Measurements from ENCODE around the gene COL20A1. TPM values are rescaled to one million over a fixed set of nuclear protein-coding genes. Genes with fewer than 3 reads are reported as not detected.

The COL20A1 gene
- total and polyA plus RNA-seq, 2 donors: 1.2 TPM; not detected in 1

DNA sequence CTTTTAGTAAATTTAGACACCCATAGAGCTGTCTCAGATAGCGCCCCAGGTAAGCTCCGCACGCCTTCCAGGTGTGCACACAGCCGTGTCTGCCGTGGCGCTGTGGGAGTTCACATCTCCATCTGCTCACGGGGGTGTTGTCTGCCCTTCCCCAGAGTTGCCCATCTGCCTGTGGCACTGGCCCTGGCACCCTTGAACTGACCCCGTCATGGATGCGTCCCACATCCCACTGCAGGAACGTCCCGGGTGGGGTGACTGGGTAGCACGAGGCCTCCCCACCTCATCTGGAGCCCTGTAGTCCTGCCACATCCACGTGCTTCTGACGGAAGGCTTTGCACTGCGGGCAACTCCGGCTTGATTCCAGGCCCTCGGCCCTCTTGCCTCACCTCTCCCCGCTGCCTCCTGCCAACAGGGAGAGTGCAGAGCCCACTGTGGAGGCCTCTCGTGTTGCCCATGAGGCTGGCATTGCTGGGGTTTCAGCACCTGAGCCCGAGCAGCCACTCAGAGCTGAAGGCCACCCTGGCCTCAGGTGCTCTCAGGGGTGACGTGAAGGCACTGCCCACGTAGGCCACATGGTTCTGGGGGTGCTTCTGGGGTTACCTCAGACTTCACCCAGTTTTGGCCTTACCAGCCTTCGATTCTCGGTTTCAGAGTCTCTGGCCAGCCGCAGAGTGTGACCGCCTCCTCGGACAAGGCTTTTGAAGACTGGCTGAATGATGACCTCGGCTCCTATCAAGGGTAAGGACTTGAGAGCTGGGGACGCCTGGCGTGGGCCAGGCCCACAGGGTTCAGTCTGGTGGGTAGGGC lies 15.3 kb upstream of the COL20A1 start:
- Histone ChIP-seq H3K4me1 (ENCODE audit: insufficient read depth) (no peaks in the 10 kb centered on the region), H3K4me3 (ENCODE audit: low read depth, low read length) (no peak overlapping the region), H3K27ac (ENCODE audit: low read depth) (no peak overlapping the region), H3K36me3 (ENCODE audit: insufficient read depth) (no peaks in the 10 kb centered on the region)
- WGBS: 91% methylated on average over 30 of the region's 30 CpGs
- DNase-seq (ENCODE audit: extremely low spot score): no peak

DNA sequence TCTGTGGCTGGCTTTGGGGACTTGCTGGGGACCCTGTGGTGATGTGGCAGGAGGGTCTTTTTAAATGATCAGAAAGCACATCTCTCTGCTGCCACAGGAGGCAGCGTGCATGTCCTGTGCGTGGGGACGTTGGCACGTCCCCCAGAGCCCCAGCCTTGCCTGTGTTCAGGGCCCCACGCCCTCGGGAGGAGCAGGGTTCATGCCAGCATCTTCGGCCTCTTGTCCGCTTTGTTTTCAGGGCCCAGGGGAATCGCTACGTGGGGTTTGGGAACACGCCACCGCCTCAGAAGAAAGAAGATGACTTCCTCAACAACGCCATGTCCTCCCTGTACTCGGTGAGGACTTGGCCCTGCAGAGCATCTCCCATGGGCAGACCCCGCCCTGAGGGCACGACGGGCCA lies 14.3 kb upstream of the COL20A1 start:
- H3K4me1 ChIP-seq (ENCODE audit: insufficient read depth): no peaks in the 10 kb centered on the region
- DNase-seq (ENCODE audit: extremely low spot score): no peak
- H3K4me3 ChIP-seq (ENCODE audit: low read depth, low read length): no peak overlapping the region
- peaks cover 3% of the 10 kb centered on the region for H3K36me3 ChIP-seq (ENCODE audit: insufficient read depth)
- H3K27ac ChIP-seq (ENCODE audit: low read depth): no peak overlapping the region
- 79% methylated on average over 17 of the region's 17 CpGs for WGBS

DNA sequence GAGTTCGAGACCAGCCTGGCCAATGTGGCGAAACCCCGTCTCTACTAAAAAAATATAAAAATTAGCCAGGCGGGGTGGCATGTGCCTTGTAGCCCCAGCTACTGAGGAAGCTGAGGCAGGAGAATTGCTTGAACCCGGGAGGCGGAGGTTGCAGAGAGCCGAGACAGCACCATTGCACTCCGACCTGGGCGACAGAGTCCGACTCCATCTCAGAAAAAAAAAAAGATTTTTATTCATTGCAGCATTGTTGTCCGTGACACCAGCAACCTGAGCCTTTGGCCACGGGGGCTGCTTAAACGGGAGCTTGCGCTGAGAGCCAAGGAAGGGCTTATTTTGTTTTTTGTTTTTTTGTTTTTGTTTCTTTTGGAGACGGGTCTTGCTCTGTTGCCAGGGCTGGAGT lies 13.1 kb upstream of the COL20A1 start:
- Histone ChIP-seq H3K36me3 (ENCODE audit: insufficient read depth) (peaks cover 3% of the 10 kb centered on the region), H3K4me3 (ENCODE audit: low read depth, low read length) (no peak overlapping the region), H3K4me1 (ENCODE audit: insufficient read depth) (no peaks in the 10 kb centered on the region), H3K27ac (ENCODE audit: low read depth) (no peak overlapping the region)
- 92% methylated on average over 15 of the region's 15 CpGs for WGBS
- no peak for DNase-seq (ENCODE audit: extremely low spot score)

DNA sequence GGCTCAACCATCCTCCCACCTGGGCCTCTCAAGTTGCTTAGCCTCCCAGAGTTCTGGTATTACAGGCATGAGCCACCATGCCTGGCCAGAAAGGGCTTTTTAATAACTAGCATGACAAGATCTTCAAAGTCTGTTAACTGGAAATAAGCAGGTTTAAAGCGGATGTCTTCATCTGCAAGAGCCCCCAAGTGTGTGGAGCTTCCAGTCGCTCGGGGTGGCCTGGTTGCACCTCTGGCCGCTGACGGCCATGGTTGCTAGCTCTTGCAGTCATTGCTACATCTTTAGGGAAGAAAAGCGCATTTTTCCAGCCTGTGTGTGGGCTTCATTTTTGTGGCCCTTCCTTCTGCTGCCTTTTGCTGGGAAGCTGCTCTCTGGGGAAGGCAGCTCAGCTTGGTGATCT lies 12.6 kb upstream of the COL20A1 start:
- H3K27ac ChIP-seq (ENCODE audit: low read depth): no peak overlapping the region
- DNase-seq (ENCODE audit: extremely low spot score): no peak
- no peak overlapping the region for H3K4me3 ChIP-seq (ENCODE audit: low read depth, low read length)
- peaks cover 3% of the 10 kb centered on the region for H3K36me3 ChIP-seq (ENCODE audit: insufficient read depth)
- 95% methylated on average over 6 of the region's 6 CpGs for WGBS
- no peaks in the 10 kb centered on the region for H3K4me1 ChIP-seq (ENCODE audit: insufficient read depth)

DNA sequence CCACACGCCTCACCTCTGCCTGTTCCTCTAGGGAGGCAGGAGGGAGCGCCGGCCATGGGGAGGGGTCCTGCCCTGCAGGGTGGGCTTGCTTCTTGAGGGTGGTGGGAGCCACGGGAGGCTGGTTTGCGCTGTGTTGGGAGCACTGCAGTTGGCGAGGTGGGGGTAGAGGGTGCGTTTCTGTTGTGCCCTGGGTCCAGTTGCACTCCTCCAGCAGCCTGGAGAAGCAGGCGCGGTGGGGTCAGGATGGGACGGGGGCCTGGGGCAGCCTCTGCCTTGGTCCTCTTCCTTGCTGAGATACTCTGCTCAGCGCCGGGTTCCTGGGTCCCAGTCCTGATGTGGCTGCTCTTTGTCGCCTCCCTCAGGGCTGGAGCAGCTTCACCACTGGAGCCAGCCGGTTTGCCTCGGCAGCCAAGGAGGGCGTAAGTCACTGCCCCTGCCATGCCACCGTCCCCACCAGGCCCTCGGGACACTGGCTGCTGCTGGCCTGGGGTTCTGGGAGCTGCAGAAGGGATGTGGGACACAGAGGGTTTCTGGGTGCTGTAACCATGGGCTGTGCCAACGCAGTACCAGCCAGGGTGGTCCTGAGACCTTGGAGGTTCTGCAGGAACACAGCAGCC lies 11.9 kb upstream of the COL20A1 start:
- no peak for DNase-seq (ENCODE audit: extremely low spot score)
- no peak overlapping the region for H3K27ac ChIP-seq (ENCODE audit: low read depth)
- H3K4me1 ChIP-seq (ENCODE audit: insufficient read depth): no peaks in the 10 kb centered on the region
- no peak overlapping the region for H3K4me3 ChIP-seq (ENCODE audit: low read depth, low read length)
- H3K36me3 ChIP-seq (ENCODE audit: insufficient read depth): peaks cover 3% of the 10 kb centered on the region
- WGBS: 72% methylated on average over 19 of the region's 19 CpGs

DNA sequence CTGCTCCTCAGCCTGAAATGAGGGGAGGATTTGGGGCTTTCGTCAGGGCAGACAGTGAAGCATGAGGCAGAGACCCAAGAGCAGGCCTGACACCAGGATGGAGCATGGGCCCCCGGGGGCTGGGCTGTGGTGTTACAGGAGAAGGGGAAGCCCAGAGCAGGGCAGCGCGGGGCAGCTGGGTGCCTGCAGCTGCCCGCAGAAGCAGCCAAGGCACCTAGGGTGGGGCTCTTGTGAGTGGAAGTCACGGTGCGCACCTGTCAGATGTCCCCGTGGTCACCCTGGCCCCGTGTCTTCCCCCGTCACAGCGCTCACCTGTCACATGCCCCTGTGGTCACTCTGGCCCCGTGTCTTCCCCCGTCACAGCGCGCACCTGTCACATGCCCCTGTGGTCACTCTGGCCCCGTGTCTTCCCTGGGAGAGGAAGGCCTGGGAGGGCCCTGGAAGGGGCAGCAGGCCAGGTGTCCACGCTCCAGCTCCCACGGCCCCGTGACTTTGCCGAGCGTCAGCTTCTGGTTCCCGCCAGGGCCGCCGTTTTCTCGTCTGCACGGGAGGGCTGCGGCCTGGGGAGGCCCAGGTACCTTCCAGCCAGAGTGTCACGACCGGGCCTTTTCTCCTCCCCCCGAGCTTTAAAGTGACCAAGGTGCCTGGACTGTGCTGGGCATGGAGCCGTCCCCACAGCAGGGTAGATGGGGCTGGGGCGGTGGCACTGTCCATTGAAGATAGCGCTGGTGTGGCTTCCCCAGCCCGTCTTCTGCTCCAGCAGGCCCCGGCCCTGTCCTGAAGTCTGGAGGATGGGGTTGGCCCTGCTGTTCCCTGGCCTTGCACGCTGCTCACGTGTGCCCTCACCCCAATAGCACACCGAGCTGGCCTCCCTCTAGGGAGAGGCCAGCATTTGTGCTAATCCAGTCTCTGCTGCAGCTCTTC lies 11.0 kb upstream of the COL20A1 start:
- Histone ChIP-seq H3K4me3 (ENCODE audit: low read depth, low read length) (no peak overlapping the region), H3K27ac (ENCODE audit: low read depth) (no peak overlapping the region), H3K36me3 (ENCODE audit: insufficient read depth) (peaks cover 3% of the 10 kb centered on the region), H3K4me1 (ENCODE audit: insufficient read depth) (no peaks in the 10 kb centered on the region)
- DNase-seq (ENCODE audit: extremely low spot score): no peak
- WGBS: 91% methylated on average over 38 of the region's 38 CpGs

DNA sequence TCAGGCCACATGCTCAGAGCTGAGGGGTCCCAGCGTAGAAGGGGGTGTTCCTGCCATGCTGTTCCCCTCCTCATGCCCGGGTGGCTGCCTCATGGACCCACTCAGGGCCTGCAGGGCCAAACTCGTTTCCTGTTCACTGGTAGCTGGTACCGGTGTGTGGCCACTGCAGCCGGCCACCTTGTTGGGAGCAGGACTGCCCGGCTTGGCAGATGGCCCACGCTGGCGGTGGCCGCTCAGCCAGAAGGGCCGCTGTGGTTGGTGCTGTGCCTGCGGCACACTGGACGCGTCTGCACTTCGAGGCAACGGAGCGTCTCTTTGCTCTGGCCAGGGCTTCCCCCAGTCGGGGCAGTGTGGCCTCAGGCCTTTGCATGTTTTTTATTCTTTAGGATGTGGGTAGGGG lies 10.0 kb upstream of the COL20A1 start:
- Histone ChIP-seq H3K36me3 (ENCODE audit: insufficient read depth) (peaks cover 3% of the 10 kb centered on the region), H3K4me3 (ENCODE audit: low read depth, low read length) (no peak overlapping the region), H3K27ac (ENCODE audit: low read depth) (no peak overlapping the region), H3K4me1 (ENCODE audit: insufficient read depth) (no peaks in the 10 kb centered on the region)
- DNase-seq (ENCODE audit: extremely low spot score): no peak
- WGBS: 90% methylated on average over 17 of the region's 17 CpGs

DNA sequence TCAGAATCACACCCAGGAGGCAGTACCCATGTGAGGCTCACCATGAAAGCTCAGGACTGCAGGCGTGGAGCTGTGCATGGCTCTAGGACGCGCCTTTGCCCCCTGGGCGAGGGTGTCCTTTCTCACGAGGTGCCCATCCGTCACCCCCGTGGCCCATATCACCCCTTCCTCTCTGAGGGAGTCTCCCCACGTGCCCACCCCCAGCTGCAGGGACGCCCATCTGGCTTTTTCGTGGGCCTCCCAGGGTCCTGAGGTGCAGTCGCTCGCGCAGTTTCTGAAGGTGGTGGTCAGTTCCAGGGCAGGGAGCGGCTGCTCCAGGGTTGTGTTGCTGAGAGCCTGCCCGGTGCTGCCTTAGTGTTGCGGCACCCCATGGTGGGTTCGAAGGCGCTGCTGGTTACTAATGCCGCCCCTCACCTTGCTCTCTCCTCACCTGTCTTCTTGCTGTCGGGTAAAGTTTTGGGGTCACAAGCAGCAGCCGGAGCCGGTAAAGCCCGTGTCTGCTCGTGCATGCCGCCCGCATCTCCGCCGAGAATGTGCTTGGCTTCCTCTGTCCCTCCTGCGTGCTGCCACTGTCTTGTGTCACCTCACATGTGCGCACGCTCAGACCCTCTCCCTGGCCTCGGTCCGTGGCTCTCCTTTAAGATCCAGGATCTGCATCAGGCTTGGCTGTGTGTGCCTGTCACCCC lies 9.4 kb upstream of the COL20A1 start:
- DNase-seq (ENCODE audit: extremely low spot score): no peak
- Histone ChIP-seq H3K36me3 (ENCODE audit: insufficient read depth) (peaks cover 6% of the 10 kb centered on the region), H3K27ac (ENCODE audit: low read depth) (no peak overlapping the region), H3K4me1 (ENCODE audit: insufficient read depth) (no peaks in the 10 kb centered on the region), H3K4me3 (ENCODE audit: low read depth, low read length) (no peak overlapping the region)
- WGBS: 93% methylated on average over 33 of the region's 33 CpGs

DNA sequence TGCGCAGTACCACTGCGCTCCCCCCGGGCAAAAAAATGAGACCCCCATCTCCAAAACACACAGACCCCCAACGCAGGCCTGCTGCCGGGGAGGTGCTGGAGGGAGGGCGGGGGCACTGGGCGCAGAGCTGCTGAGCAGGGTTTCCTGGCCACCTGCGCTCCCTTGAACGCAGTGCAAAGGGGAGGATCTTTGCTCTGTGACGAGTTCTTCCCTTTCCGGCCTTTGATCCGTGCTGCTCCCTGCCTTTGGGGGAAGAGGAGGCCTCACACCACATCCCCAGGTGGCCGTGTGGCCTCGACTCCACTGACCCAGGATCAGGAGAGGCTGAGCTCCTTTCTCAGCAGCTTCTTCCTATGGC lies 8.9 kb upstream of the COL20A1 start:
- no peak for DNase-seq (ENCODE audit: extremely low spot score)
- H3K27ac ChIP-seq (ENCODE audit: low read depth): no peak overlapping the region
- H3K36me3 ChIP-seq (ENCODE audit: insufficient read depth): peaks cover 6% of the 10 kb centered on the region
- H3K4me3 ChIP-seq (ENCODE audit: low read depth, low read length): no peak overlapping the region
- H3K4me1 ChIP-seq (ENCODE audit: insufficient read depth): no peaks in the 10 kb centered on the region
- 78% methylated on average over 14 of the region's 14 CpGs for WGBS

DNA sequence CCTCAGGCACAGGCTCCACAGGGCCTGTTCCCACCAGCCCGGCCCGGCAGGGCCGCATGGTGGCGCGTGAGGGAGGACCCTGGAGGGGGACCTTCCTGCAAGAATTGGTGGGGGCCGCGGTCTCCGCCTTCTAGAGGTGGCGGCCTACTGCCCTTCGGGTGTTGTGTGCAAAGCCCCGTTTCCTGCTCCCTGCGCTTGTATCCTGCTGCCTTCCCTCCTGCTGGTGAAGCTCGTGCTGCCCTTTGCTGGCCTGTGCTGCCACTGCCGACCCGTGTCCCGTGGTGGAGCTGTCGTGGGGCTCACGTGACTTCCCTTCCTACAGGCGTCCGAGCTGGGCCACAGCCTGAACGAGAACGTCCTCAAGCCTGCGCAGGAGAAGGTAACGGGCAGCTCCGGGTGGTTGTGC lies 8.4 kb upstream of the COL20A1 start:
- Histone ChIP-seq H3K4me3 (ENCODE audit: low read depth, low read length) (no peak overlapping the region), H3K36me3 (ENCODE audit: insufficient read depth) (peaks cover 6% of the 10 kb centered on the region), H3K27ac (ENCODE audit: low read depth) (no peak overlapping the region), H3K4me1 (ENCODE audit: insufficient read depth) (no peaks in the 10 kb centered on the region)
- WGBS: 83% methylated on average over 25 of the region's 25 CpGs
- DNase-seq (ENCODE audit: extremely low spot score): no peak

DNA sequence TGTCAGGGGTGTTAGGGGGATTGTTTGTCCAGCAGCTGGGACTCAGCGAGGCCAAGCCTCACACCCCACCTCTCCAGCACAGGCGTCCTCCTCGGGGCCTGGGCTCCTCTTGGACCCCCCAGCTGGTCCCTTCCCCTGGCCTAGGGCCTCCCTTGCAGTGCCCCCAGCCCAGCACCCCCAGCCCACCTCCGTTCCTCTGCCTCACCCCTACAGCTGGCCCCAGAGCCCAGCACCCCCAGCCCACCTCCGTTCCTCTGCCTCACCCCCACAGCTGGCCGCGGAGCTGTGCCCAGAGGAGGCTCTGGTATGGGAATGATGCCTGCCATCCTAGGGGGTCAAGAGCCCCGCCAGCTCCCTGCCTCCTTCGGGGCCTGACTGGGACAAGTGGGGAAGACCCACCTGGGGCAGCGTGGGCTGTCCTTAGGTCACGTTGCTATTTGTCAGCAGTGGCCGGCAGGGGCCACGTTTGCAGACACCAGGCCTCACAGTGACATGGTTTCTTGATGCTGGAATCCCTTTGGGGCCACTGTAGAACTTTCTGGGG lies 7.9 kb upstream of the COL20A1 start:
- DNase-seq (ENCODE audit: extremely low spot score): no peak
- H3K36me3 ChIP-seq (ENCODE audit: insufficient read depth): peaks cover 6% of the 10 kb centered on the region
- H3K4me1 ChIP-seq (ENCODE audit: insufficient read depth): no peaks in the 10 kb centered on the region
- no peak overlapping the region for H3K4me3 ChIP-seq (ENCODE audit: low read depth, low read length)
- H3K27ac ChIP-seq (ENCODE audit: low read depth): no peak overlapping the region
- 91% methylated on average over 13 of the region's 13 CpGs for WGBS

DNA sequence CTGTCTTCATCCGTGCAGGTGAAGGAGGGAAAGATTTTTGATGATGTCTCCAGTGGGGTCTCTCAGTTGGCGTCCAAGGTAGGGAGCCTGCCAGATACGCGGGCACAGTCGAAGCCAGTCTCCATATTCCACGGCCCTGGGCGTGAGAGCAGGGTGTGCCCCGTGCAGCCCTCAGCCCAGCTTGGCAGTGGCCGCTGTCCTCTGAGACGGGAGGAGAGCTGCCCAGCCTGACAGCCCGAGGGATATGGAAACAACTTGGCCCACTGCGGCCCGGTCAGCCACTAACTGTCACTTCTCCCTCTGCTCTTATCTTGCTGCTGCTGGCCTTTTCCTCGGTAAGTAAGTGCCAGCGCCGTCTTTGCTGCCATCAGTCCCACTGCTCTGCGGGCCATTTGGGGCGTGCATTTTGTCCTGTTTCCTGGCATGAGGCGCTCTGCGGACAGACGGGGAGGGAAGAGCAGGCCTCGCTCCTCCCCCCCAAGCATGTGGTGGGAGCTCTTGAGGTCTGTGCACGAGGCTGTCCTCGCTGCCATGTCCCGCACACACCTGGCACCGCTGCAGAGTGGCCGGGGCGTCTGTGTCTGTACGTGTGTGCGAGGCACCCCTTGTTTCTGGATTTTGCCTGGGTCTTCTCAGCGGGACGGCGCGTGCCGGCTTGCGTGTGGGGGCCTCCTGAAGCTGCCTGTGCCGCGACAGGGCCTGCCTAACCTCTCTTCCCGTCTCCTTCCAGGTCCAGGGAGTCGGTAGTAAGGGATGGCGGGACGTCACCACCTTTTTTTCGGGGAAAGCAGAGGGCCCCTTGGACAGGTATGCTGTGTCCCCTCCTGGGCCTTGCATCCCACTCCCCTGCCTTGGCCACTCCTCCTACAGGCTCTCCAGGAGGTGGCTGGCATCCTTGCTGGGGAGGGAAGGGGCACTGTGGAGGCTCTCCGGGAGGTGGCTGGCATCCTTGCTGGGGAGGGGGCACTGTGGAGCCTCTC lies 7.1 kb upstream of the COL20A1 start:
- no peak overlapping the region for H3K27ac ChIP-seq (ENCODE audit: low read depth)
- WGBS: 93% methylated on average over 44 of the region's 44 CpGs
- no peaks in the 10 kb centered on the region for H3K4me1 ChIP-seq (ENCODE audit: insufficient read depth)
- DNase-seq (ENCODE audit: extremely low spot score): no peak
- no peak overlapping the region for H3K4me3 ChIP-seq (ENCODE audit: low read depth, low read length)
- H3K36me3 ChIP-seq (ENCODE audit: insufficient read depth): peaks cover 6% of the 10 kb centered on the region
